Measurements from ENCODE around the gene GRM8. TPM values are rescaled to one million over a fixed set of nuclear protein-coding genes. Genes with fewer than 3 reads are reported as not detected.

GRM8 gene
- total and polyA plus RNA-seq, 8 donors: 0.26 to 0.75 (median 0.44) TPM; not detected in 2

GRCh38 chr7:126803060-126803665 is 449.6 kb downstream of the GRM8 start:
- TF ChIP-seq CTCF (IDR thresholded peaks at IDR 0.05): peak; percentile 56 to 62
- Histone ChIP-seq H3K27ac (no peak overlapping the region), H3K9me3 (no peaks in the 10 kb centered on the region), H3K4me3 (no peak overlapping the region), H3K36me3 (no peaks in the 10 kb centered on the region), H3K27me3 (peaks cover 0 to 6% of the 10 kb centered on the region in 2 donors), H3K4me1 (no peaks in the 10 kb centered on the region)
- DNase-seq: peak in 1 of 4 donors; percentile 5
- ATAC-seq: peak; percentile 92
- intact Hi-C loops (cut with DNase I): no loop called here

GRCh38 chr7:126801733-126802132 is 451.0 kb downstream of the GRM8 start:
- DNase-seq (no peak), ATAC-seq (no peak)
- Histone ChIP-seq H3K4me1 (no peaks in the 10 kb centered on the region), H3K9me3 (no peaks in the 10 kb centered on the region), H3K4me3 (no peak overlapping the region), H3K36me3 (no peaks in the 10 kb centered on the region), H3K27me3 (peaks cover 0 to 6% of the 10 kb centered on the region in 2 donors), H3K27ac (no peak overlapping the region)
- intact Hi-C loops (cut with DNase I): no loop called here
- no peak for TF ChIP-seq CTCF (IDR thresholded peaks at IDR 0.05)

- H3K36me3 ChIP-seq: no peaks in the 10 kb centered on the region
- intact Hi-C loops (cut with DNase I): no loop called here
- H3K9me3 ChIP-seq: no peaks in the 10 kb centered on the region
Observed at GRCh38 chr7:126799541-126799940, 453.2 kb downstream of the GRM8 start.

GRCh38 chr7:126792521-126792920 is 460.2 kb downstream of the GRM8 start:
- Histone ChIP-seq H3K27me3 (no peaks in the 10 kb centered on the region), H3K27ac (no peak overlapping the region), H3K4me1 (no peaks in the 10 kb centered on the region), H3K36me3 (no peaks in the 10 kb centered on the region), H3K9me3 (no peaks in the 10 kb centered on the region), H3K4me3 (no peak overlapping the region)
- intact Hi-C loops (cut with DNase I): no loop called here
- ATAC-seq (no peak), DNase-seq (no peak)
- TF ChIP-seq CTCF (IDR thresholded peaks at IDR 0.05): no peak

More at GRCh38 chr7:126799541-126799940, 453.2 kb downstream of the GRM8 start:
- TF ChIP-seq CTCF (IDR thresholded peaks at IDR 0.05): no peak
- H3K27me3 ChIP-seq: no peaks in the 10 kb centered on the region
- no peak overlapping the region for H3K27ac ChIP-seq
- no peaks in the 10 kb centered on the region for H3K4me1 ChIP-seq
- no peak overlapping the region for H3K4me3 ChIP-seq
- no peak for ATAC-seq
- DNase-seq: no peak

- TF ChIP-seq CTCF (IDR thresholded peaks at IDR 0.05): no peak
- Histone ChIP-seq H3K36me3 (no peaks in the 10 kb centered on the region), H3K4me3 (no peak overlapping the region), H3K4me1 (no peaks in the 10 kb centered on the region), H3K9me3 (no peaks in the 10 kb centered on the region), H3K27me3 (no peaks in the 10 kb centered on the region), H3K27ac (no peak overlapping the region)
- ATAC-seq (no peak), DNase-seq (no peak)
- intact Hi-C loops (cut with DNase I): no loop called here
Observed at GRCh38 chr7:126791306-126791705, 461.4 kb downstream of the GRM8 start.
